NCI-H187 (cell line): Measurements from ENCODE around the gene CNOT8.

Experiments used
- DNase-seq, 2 experiments: peaks; one replicate each; lab custom pipeline; 2025; lab: John Stamatoyannopoulos, UW

CNOT8 gene

GRCh38 chr5:154923441-154924430, 65.3 kb downstream of the CNOT8 start:
- no peak for DNase-seq
